ENCODE results near the gene MLLT10. TPM values are rescaled to one million over a fixed set of nuclear protein-coding genes. Genes with fewer than 3 reads are reported as not detected.
A peak's percentile ranks its signal among the peaks of the same experiment; 100 is the strongest.
"Not testable (repeated sequence)": the region's sequence is repeated elsewhere in the genome, so short reads cannot be mapped to it uniquely, and the experiment has no call there.

Gene MLLT10
- total RNA-seq, 1 experiment from 2014 or later, result 60.1 TPM

DNA sequence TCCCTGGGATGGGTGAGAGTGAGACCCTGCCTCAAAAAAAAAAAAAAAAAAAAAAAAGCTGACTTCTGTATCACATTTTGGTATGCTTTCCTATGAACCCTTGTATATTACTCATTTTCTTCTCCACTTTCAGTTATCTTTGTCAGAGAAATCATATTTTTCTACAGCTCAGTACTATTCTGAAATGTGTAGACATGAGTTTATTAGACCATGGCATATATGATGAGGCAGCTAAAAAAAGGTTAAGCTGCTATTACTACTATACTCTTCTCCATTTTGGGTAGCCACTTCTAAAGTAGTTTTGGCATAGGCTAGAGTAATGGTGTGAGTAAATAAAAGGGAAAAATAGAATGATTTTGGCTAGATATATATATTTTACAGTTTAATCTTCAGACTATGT, 53.4 kb downstream of the MLLT10 start:
- Mint-ChIP-seq H3K4me3 (no peak overlapping the region), H3K36me3 (peaks cover 35% of the 10 kb centered on the region), H3K27ac (no peak overlapping the region), H3K27me3 (ENCODE audit: low read depth) (no peaks in the 10 kb centered on the region), H3K9me3 (peaks cover 10% of the 10 kb centered on the region), H3K4me1 (peaks cover 22% of the 10 kb centered on the region)
- POLR2A ChIA-PET, result interaction anchor here (0.6 kb wide), 1 partner anchor 867 kb away, joined by 3 read pairs; no protein-coding TSS in a partner anchor
- no peak for TF ChIP-seq NR3C1 (CRISPR knock-in tag; conservative IDR thresholded peaks at IDR 0.05; ENCODE audit: low read depth)
- TF ChIP-seq SMAD4 (CRISPR knock-in tag; IDR thresholded peaks at IDR 0.05), result no peak
- TF ChIP-seq, protein P1, sequence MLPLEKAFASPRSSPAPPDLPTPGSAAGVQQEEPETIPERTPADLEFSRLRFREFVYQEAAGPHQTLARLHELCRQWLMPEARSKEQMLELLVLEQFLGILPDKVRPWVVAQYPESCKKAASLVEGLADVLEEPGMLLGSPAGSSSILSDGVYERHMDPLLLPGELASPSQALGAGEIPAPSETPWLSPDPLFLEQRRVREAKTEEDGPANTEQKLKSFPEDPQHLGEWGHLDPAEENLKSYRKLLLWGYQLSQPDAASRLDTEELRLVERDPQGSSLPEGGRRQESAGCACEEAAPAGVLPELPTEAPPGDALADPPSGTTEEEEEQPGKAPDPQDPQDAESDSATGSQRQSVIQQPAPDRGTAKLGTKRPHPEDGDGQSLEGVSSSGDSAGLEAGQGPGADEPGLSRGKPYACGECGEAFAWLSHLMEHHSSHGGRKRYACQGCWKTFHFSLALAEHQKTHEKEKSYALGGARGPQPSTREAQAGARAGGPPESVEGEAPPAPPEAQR (CRISPR knock-in tag; IDR thresholded peaks at IDR 0.05), result no peak
- TF ChIP-seq, protein P2, sequence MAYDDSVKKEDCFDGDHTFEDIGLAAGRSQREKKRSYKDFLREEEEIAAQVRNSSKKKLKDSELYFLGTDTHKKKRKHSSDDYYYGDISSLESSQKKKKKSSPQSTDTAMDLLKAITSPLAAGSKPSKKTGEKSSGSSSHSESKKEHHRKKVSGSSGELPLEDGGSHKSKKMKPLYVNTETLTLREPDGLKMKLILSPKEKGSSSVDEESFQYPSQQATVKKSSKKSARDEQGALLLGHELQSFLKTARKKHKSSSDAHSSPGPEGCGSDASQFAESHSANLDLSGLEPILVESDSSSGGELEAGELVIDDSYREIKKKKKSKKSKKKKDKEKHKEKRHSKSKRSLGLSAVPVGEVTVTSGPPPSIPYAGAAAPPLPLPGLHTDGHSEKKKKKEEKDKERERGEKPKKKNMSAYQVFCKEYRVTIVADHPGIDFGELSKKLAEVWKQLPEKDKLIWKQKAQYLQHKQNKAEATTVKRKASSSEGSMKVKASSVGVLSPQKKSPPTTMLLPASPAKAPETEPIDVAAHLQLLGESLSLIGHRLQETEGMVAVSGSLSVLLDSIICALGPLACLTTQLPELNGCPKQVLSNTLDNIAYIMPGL (CRISPR knock-in tag; IDR thresholded peaks at IDR 0.05), result no peak
- no peak for TF ChIP-seq GRHL2 (CRISPR knock-in tag; IDR thresholded peaks at IDR 0.05; ENCODE audit: insufficient replicate concordance, severe bottlenecking)
- no peak for TF ChIP-seq ZNF317 (CRISPR knock-in tag; IDR thresholded peaks at IDR 0.05; ENCODE audit: borderline replicate concordance, low read depth)
- TF ChIP-seq, protein P3, sequence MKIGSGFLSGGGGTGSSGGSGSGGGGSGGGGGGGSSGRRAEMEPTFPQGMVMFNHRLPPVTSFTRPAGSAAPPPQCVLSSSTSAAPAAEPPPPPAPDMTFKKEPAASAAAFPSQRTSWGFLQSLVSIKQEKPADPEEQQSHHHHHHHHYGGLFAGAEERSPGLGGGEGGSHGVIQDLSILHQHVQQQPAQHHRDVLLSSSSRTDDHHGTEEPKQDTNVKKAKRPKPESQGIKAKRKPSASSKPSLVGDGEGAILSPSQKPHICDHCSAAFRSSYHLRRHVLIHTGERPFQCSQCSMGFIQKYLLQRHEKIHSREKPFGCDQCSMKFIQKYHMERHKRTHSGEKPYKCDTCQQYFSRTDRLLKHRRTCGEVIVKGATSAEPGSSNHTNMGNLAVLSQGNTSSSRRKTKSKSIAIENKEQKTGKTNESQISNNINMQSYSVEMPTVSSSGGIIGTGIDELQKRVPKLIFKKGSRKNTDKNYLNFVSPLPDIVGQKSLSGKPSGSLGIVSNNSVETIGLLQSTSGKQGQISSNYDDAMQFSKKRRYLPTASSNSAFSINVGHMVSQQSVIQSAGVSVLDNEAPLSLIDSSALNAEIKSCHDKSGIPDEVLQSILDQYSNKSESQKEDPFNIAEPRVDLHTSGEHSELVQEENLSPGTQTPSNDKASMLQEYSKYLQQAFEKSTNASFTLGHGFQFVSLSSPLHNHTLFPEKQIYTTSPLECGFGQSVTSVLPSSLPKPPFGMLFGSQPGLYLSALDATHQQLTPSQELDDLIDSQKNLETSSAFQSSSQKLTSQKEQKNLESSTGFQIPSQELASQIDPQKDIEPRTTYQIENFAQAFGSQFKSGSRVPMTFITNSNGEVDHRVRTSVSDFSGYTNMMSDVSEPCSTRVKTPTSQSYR (CRISPR knock-in tag; IDR thresholded peaks at IDR 0.05), result no peak
- no peak for TF ChIP-seq ZNF423 (CRISPR knock-in tag; IDR thresholded peaks at IDR 0.05)
- CTCF ChIA-PET, result no interaction called here
- ATAC-seq (no peak), DNase-seq (ENCODE audit: low spot score) (no peak)

DNA sequence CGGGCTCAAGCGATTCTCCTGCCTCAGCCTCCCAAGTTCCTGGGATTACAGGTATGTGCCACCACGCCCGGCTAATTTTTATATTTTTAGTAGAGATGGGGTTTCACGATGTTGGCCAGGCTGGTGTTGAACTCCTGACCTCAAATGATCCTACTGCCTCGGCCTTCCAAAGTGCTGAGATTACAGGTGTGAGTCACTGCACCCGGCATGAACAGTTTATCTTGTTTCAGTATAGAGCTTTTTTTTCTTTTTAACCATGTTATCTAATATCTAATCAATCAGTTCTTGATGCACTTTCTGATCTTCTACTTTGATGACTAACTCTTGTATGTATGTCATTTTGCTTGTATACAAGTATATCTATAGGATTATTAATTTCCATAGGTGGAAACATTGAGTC, 54.1 kb downstream of the MLLT10 start:
- CTCF ChIA-PET; H3K4me3 Mint-ChIP-seq; DNase-seq (ENCODE audit: low spot score); H3K27me3 Mint-ChIP-seq (ENCODE audit: low read depth); H3K9me3 Mint-ChIP-seq; POLR2A ChIA-PET; ATAC-seq; H3K27ac Mint-ChIP-seq: not testable (repeated sequence)
- H3K36me3 Mint-ChIP-seq, result peaks cover 31% of the 10 kb centered on the region
- peaks cover 26% of the 10 kb centered on the region for H3K4me1 Mint-ChIP-seq

DNA sequence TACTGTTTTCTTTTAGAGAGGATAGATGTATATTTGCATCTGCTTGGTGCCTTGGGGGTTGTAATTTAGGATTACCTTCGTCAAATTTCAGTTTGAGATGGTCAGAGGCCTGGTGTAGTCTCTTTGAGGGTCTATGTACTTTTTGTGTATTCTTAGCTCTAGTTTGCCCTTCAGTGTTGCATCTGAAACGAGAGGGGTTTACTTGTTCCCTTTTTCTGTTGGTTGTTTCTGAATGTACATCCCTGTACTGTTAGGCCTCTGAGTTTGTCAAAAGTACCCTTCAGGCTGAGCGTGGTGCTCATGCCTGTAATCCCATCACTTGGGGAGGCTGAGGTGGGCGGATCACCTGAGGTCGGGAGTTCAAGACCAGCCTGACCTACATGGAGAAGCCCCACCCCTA, 60.0 kb downstream of the MLLT10 start:
- CTCF ChIA-PET, result interaction anchor here (0.7 kb wide), 1 partner anchor 389 kb away, joined by 3 read pairs; no protein-coding TSS in a partner anchor
- POLR2A ChIA-PET, result no interaction called here
- H3K27ac Mint-ChIP-seq, result peak overlapping the region; percentile 30
- H3K9me3 Mint-ChIP-seq, result no peaks in the 10 kb centered on the region
- TF ChIP-seq, protein P4, sequence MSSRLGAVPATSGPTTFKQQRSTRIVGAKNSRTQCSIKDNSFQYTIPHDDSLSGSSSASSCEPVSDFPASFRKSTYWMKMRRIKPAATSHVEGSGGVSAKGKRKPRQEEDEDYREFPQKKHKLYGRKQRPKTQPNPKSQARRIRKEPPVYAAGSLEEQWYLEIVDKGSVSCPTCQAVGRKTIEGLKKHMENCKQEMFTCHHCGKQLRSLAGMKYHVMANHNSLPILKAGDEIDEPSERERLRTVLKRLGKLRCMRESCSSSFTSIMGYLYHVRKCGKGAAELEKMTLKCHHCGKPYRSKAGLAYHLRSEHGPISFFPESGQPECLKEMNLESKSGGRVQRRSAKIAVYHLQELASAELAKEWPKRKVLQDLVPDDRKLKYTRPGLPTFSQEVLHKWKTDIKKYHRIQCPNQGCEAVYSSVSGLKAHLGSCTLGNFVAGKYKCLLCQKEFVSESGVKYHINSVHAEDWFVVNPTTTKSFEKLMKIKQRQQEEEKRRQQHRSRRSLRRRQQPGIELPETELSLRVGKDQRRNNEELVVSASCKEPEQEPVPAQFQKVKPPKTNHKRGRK (CRISPR knock-in tag; IDR thresholded peaks at IDR 0.05; ENCODE audit: borderline replicate concordance), result no peak
- TF ChIP-seq, protein P5, sequence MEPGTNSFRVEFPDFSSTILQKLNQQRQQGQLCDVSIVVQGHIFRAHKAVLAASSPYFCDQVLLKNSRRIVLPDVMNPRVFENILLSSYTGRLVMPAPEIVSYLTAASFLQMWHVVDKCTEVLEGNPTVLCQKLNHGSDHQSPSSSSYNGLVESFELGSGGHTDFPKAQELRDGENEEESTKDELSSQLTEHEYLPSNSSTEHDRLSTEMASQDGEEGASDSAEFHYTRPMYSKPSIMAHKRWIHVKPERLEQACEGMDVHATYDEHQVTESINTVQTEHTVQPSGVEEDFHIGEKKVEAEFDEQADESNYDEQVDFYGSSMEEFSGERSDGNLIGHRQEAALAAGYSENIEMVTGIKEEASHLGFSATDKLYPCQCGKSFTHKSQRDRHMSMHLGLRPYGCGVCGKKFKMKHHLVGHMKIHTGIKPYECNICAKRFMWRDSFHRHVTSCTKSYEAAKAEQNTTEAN (CRISPR knock-in tag; IDR thresholded peaks at IDR 0.05), result no peak
- TF ChIP-seq FOXJ3 (CRISPR knock-in tag; IDR thresholded peaks at IDR 0.05; ENCODE audit: borderline replicate concordance) (no peak), SMAD4 (CRISPR knock-in tag; IDR thresholded peaks at IDR 0.05) (no peak), TCF7 (CRISPR knock-in tag; IDR thresholded peaks at IDR 0.05; ENCODE audit: low read depth) (no peak), TEAD4 (CRISPR knock-in tag; IDR thresholded peaks at IDR 0.05) (no peak), TP53 (CRISPR knock-in tag; IDR thresholded peaks at IDR 0.05) (no peak), ZNF423 (CRISPR knock-in tag; IDR thresholded peaks at IDR 0.05) (no peak)
- TF ChIP-seq, protein P6, sequence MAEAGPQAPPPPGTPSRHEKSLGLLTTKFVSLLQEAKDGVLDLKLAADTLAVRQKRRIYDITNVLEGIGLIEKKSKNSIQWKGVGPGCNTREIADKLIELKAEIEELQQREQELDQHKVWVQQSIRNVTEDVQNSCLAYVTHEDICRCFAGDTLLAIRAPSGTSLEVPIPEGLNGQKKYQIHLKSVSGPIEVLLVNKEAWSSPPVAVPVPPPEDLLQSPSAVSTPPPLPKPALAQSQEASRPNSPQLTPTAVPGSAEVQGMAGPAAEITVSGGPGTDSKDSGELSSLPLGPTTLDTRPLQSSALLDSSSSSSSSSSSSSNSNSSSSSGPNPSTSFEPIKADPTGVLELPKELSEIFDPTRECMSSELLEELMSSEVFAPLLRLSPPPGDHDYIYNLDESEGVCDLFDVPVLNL (CRISPR knock-in tag; IDR thresholded peaks at IDR 0.05; ENCODE audit: borderline replicate concordance, low read depth), result no peak
- TF ChIP-seq, protein P7, sequence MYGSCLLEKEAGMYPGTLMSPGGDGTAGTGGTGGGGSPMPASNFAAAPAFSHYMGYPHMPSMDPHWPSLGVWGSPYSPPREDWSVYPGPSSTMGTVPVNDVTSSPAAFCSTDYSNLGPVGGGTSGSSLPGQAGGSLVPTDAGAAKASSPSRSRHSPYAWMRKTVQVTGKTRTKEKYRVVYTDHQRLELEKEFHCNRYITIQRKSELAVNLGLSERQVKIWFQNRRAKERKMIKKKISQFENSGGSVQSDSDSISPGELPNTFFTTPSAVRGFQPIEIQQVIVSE (CRISPR knock-in tag; IDR thresholded peaks at IDR 0.05; ENCODE audit: borderline replicate concordance), result no peak
- TF ChIP-seq, protein P8, sequence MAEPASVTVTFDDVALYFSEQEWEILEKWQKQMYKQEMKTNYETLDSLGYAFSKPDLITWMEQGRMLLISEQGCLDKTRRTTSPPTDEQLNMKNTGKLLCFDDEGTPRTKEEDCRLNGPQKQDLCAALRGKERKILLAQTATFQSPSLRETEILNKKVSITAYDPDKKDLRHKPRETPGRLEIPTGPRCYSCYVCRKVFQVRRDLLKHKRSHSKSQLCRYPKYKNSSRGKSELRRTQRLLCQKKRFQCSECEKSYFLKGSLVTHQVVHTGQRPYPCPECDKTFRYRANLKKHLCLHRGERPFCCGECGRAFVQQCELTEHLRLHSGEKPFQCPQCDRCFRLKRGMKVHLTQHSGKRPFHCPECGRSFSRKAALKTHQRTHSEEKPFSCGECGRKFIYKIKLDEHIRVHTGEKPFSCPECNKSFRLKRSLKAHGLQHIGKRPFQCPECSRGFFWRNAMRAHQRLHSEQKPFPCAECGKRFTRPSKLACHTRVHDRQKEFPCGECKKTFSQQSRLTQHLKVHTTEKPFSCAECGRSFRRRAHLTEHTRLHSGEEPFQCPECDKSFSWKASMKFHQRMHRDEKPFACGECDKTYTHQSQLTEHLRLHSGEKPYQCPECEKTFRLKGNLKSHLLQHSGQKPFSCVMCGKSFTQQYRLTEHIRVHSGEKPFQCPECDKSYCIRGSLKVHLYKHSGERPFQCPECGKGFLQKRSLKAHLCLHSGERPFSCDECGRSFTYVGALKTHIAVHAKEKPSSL (CRISPR knock-in tag; conservative IDR thresholded peaks at IDR 0.05), result no peak
- DNase-seq (ENCODE audit: low spot score), result no peak
- no peak for ATAC-seq
- peaks cover 2% of the 10 kb centered on the region; the same call in 1 of the 2 replicates for H3K36me3 Mint-ChIP-seq
- peaks cover 29% of the 10 kb centered on the region for H3K4me1 Mint-ChIP-seq
- no peaks in the 10 kb centered on the region for H3K27me3 Mint-ChIP-seq (ENCODE audit: low read depth)
- no peak overlapping the region for H3K4me3 Mint-ChIP-seq

All from WTC11 (cell line).